Stimulated activated naive B cell treated with anti-CD40 and anti-IgM and Interleukin-4, amounts not matched to agents 10 μg/mL and 1 μg/mL and 100 μg/mL, for 72 hours (primary cell): ENCODE data around the gene TSLP.

Experiments
- ATAC-seq, 2 donors: fragments of 150-1000 bp; cut with Tn5 transposase; replicated peaks; 2 replicates each; pipeline ENCODE4 v1.10.0; 2021; ENCODE audit warnings: moderate library complexity in 1 of 2
- DNase-seq: peaks from one replicate; pipeline ENCODE4 v3.0.0; 2021
- H3K27ac Mint-ChIP-seq: one replicate; pipeline ENCODE4 v1.8.0; 2022; ENCODE audit warnings: mild to moderate bottlenecking, mixed read lengths
- H3K27me3 Mint-ChIP-seq, 2 donors: one replicate each; pipeline ENCODE4 v1.8.0; 2022; ENCODE audit warnings: mixed read lengths in 2 of 2
- H3K36me3 Mint-ChIP-seq, 2 donors: one replicate each; pipeline ENCODE4 v1.8.0; 2022; ENCODE audit warnings: mixed read lengths in 2 of 2, mild to moderate bottlenecking in 1 of 2
- H3K4me1 Mint-ChIP-seq, 2 donors: one replicate each; pipeline ENCODE4 v1.8.0; 2022; ENCODE audit warnings: mixed read lengths in 2 of 2, mild to moderate bottlenecking in 1 of 2
- H3K4me3 Mint-ChIP-seq, 2 donors: one replicate each; pipeline ENCODE4 v1.8.0; 2022; ENCODE audit warnings: mild to moderate bottlenecking in 2 of 2, mixed read lengths in 2 of 2, moderate library complexity in 1 of 2
- H3K9me3 Mint-ChIP-seq, 2 donors: one replicate each; pipeline ENCODE4 v1.8.0; 2022; ENCODE audit warnings: mixed read lengths in 2 of 2, mild to moderate bottlenecking in 1 of 2

The TSLP gene

DNA sequence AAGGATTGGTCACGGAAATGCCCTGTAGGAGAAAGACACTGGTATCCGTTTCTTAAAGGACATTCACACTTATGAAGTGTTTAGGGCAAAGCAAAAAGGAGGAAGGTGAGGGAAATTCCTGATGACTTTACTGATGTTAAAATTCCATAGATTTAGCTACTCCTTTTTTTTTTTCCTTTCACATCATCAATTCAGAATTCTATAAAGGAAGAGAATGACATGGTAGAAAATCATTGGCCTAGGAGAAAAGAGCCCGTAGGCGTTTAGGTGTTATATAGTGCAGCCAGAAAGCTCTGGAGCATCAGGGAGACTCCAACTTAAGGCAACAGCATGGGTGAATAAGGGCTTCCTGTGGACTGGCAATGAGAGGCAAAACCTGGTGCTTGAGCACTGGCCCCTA is at the start of gene TSLP:
TSS of gene TSLP (plus strand) at position 301 of the 400 bp plus-strand sequence. CDS start 178 bp downstream, outside the sequence.
- no peak within 1 kb of the TSS for H3K27ac Mint-ChIP-seq
- H3K4me1 Mint-ChIP-seq: peaks cover 12 to 27% of the 10 kb centered on the region in 2 donors
- peak within 1 kb of the TSS; percentile 78 to 80 for H3K4me3 Mint-ChIP-seq
- no peaks in the 10 kb centered on the region for H3K36me3 Mint-ChIP-seq
- H3K9me3 Mint-ChIP-seq: no peaks in the 10 kb centered on the region
- peaks cover 82 to 90% of the 10 kb centered on the region in 2 donors for H3K27me3 Mint-ChIP-seq
- DNase-seq (no peak), ATAC-seq (no peak)

DNA sequence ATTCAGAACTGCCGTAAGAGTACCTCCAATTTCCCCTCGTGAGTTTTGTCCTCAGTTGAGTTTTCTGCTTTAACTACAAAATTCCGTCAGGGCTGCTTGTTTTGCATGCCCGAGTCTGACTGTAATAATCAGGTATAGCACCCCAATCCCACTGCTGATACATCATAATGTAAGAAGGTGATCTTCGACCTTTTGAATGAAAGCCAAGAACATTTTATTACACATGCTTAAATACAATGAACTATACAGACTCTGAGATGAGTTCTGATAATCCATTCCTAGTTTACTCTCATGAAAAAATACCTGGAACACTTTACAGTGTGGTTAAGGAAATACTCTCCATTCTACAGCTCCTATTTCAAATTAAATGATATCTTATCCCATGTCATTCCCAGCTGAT is 49.2 kb upstream of the TSLP start:
- no peaks in the 10 kb centered on the region for H3K9me3 Mint-ChIP-seq
- H3K4me3 Mint-ChIP-seq: no peak overlapping the region
- H3K27ac Mint-ChIP-seq: no peak overlapping the region
- H3K27me3 Mint-ChIP-seq: no peaks in the 10 kb centered on the region
- no peak for DNase-seq
- no peaks in the 10 kb centered on the region for H3K36me3 Mint-ChIP-seq
- no peak for ATAC-seq
- H3K4me1 Mint-ChIP-seq: no peaks in the 10 kb centered on the region

DNA sequence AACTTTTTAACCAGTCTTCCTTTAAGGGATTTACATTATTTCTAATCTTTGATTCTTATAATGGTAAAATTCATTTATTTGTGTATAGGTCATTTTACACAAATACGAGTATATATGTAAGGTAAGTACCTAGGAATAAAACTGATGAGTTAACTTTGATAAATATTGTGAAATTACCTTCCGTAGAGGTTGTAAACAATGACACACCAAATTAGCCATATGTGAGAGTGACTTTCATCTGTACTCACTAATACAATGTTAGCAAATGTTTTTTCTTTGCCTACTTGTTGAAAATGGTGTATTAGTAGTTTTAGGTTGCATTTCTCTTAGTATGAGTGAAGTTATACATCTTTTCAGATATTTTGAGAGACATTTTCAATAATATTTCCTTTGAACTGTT is 42.6 kb upstream of the TSLP start:
- H3K9me3 Mint-ChIP-seq: peaks cover 0 to 2% of the 10 kb centered on the region in 2 donors
- H3K27ac Mint-ChIP-seq: no peak overlapping the region
- H3K27me3 Mint-ChIP-seq: peaks cover 0 to 6% of the 10 kb centered on the region in 2 donors
- ATAC-seq (no peak), DNase-seq (no peak)
- no peak overlapping the region for H3K4me3 Mint-ChIP-seq
- H3K4me1 Mint-ChIP-seq: no peaks in the 10 kb centered on the region
- H3K36me3 Mint-ChIP-seq: no peaks in the 10 kb centered on the region

DNA sequence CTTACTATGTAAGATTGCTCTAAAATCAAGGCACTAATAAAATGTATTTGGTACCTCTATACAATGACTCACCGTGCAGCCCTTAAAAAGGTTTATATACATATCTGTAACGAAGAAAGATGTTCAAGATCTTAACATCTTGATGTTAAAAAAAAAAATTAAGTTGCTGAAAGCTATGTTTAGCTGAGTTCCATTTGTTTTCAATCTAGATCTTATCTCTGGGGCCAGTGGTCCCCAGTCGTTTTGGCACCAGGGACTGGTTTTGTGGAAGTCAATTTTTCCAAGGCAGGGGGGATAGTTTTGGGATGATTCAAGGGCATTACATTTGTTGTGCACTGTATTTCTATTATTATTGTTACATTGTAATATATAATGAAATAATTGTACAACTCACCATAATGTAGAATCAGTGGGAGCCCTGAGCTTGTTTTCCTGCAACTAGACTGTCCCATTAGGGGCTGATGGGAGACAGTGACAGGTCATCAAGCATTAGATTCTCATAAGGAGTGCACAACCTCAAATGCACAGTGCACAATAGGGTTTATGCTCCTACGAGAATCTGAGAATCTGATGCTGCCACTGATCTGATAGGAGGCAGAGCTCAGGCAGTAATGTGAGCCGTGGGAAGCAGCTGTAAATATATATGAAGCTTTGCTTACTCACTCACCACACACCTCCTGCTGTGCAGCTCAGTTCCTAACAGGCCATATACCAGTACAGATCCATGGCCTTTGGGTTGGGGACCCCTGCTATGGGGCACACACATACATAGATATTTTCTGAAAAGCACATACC is 27.6 kb upstream of the TSLP start:
- Mint-ChIP-seq H3K9me3 (no peaks in the 10 kb centered on the region), H3K4me3 (no peak overlapping the region), H3K27me3 (no peaks in the 10 kb centered on the region), H3K36me3 (no peaks in the 10 kb centered on the region), H3K27ac (no peak overlapping the region), H3K4me1 (no peaks in the 10 kb centered on the region)
- ATAC-seq (no peak), DNase-seq (no peak)

DNA sequence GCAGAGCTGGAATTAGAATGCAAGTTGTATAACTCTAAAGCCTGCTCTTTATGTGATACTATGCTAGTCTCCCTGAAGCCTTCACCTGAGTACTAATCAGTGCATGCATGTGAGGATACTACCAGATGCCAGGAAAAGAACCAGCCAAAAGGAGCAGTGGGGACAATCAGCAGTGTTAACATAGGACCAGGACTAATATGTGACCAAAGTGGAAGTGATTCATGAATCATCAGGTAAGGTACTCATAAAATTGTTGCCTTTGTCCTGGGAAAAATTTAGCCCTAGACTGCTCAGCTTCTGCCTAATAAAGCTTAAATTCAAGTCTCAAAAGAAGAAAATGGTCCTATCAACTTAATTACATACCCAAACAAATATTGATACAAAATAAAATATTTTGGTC is 13.4 kb upstream of the TSLP start:
- no peak overlapping the region for H3K4me3 Mint-ChIP-seq
- no peaks in the 10 kb centered on the region for H3K4me1 Mint-ChIP-seq
- no peak overlapping the region for H3K27ac Mint-ChIP-seq
- H3K27me3 Mint-ChIP-seq: peaks cover 28 to 42% of the 10 kb centered on the region in 2 donors
- no peak for ATAC-seq
- DNase-seq: no peak
- peaks cover 0 to 2% of the 10 kb centered on the region in 2 donors for H3K9me3 Mint-ChIP-seq
- H3K36me3 Mint-ChIP-seq: peaks cover 0 to 2% of the 10 kb centered on the region in 2 donors

DNA sequence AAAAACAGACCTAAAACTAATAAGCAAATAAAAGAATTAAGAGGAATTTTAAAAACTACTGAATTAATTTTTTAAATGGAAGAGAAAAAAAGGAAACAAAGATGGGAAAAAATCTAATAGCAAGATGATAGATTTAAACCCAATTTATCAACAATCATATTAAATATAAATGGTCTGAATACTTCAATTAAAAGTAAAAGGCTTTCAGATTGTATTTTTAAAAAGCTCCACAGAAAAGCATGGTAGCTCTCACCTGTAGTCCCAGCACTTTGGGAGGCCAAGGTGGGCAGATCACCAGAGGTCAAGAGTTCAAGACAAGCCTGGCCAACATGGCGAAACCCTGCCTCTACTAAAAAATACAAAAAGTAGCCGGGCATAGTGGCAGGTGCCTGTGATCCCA is 11.3 kb upstream of the TSLP start:
- DNase-seq: no peak
- H3K27ac Mint-ChIP-seq: no peak overlapping the region
- H3K9me3 Mint-ChIP-seq: peaks cover 0 to 2% of the 10 kb centered on the region in 2 donors
- no peak overlapping the region for H3K4me3 Mint-ChIP-seq
- peaks cover 29 to 35% of the 10 kb centered on the region in 2 donors for H3K27me3 Mint-ChIP-seq
- no peak for ATAC-seq
- H3K4me1 Mint-ChIP-seq: no peaks in the 10 kb centered on the region
- peaks cover 0 to 2% of the 10 kb centered on the region in 2 donors for H3K36me3 Mint-ChIP-seq

DNA sequence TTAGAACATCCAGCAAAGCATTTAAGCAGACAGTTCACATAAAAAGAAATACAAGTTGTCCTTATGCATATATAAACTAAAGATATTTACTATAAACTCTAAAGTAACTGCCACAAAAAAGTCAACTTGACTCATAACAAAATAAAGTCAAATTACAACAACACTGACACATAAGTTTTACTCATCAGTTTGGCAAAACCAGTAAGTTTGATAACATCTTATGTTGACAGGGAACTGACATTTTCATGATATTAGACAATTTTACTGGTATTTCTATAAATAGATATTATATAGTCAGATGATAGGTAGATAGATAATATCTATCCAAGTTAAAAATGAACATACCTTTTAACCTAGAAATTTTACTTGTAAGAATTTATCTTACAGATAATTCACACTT is 9.9 kb upstream of the TSLP start:
- Mint-ChIP-seq H3K27ac (no peak overlapping the region), H3K36me3 (peaks cover 0 to 2% of the 10 kb centered on the region in 2 donors), H3K9me3 (peaks cover 0 to 2% of the 10 kb centered on the region in 2 donors), H3K4me3 (no peak overlapping the region), H3K4me1 (no peaks in the 10 kb centered on the region), H3K27me3 (peaks cover 37 to 44% of the 10 kb centered on the region in 2 donors)
- no peak for ATAC-seq
- no peak for DNase-seq

DNA sequence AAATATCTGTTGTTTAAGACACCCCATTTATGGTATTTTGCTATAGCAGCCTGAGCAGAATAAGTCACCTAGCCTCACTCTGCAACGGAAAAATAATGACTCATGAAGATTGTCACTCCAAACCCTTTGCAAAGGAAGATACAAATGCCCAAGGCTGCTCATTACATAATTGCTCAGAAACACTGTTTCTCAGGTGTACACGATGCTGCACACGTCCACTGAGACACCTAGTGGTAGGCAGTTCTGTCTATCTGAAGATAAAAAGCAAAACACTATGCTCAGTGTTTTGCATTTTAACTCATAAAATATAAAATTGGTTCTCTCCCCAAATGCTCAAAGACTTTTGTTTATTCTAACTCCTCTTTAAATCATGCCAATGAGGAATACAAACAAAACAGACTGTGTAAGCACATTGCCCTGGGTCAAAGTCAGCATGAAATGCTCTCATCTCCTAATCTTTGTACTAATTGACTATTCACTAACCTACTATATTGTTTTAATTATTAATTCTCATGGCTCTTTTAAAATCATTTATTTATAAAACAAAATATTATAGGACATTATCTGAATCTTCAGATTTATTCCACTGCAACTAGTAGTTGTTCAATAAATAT is 7.7 kb upstream of the TSLP start:
- H3K27ac Mint-ChIP-seq: no peak overlapping the region
- no peaks in the 10 kb centered on the region for H3K4me1 Mint-ChIP-seq
- H3K27me3 Mint-ChIP-seq: peaks cover 39 to 44% of the 10 kb centered on the region in 2 donors
- no peak for DNase-seq
- no peak for ATAC-seq
- no peak overlapping the region for H3K4me3 Mint-ChIP-seq
- peaks cover 0 to under 1% of the 10 kb centered on the region in 2 donors for H3K36me3 Mint-ChIP-seq
- peaks cover 0 to 1% of the 10 kb centered on the region in 2 donors for H3K9me3 Mint-ChIP-seq

DNA sequence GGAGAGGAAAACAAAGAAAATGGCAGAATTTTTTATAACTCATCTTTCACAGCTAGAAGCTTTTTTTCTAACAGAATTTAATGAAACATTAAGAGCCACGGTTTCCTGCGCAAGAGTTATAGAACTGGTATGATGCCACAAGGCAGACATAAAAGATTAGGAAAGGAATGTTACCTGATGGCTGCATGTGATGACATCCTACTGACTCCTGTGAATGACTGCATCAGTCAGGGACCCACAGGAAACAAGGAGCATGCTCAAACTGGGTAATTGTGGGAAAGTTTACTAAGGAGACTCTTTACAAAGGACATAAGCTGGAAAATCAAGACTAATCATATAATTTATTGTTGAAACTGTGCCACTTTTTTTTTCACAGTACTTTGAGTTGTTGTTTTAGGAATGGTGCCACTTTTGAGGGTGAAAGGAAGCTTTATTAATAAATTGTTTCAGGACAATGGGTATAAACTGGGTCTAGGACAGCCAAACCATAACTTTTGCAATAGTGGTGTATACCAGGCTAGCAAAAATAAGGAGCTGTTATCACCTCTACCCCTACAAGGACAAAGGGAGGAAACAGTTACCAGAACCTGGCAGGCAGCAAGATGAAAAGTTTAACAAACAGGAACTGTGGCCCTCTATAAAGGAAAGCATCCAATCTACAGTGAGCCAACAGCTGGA is 5.1 kb upstream of the TSLP start:
- Mint-ChIP-seq H3K9me3 (no peaks in the 10 kb centered on the region), H3K27ac (no peak overlapping the region), H3K4me1 (peaks cover 4 to 12% of the 10 kb centered on the region in 2 donors), H3K27me3 (peaks cover 63% of the 10 kb centered on the region in 2 donors), H3K4me3 (no peak overlapping the region), H3K36me3 (no peaks in the 10 kb centered on the region)
- no peak for DNase-seq
- ATAC-seq: no peak

DNA sequence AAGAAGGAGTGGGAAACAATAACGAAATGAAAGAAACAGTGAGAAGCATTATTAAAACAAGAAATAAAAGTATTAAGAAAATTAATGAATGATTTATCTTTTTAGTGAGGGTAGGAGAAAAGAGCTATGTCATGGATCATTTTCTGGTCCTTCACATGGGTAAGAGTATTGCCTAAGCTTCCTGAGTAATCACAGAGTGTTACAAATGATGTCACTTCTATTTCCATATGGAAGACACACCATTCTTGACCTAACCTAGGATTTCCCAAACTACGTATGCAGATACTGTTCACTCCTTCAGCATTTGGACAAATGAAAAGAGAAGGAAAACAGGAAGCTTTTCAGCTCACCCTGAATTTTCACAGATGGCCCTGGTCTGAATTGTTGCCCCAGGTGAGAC is 3.3 kb upstream of the TSLP start:
- no peaks in the 10 kb centered on the region for H3K9me3 Mint-ChIP-seq
- peaks cover 80 to 81% of the 10 kb centered on the region in 2 donors for H3K27me3 Mint-ChIP-seq
- H3K4me1 Mint-ChIP-seq: peaks cover 9 to 23% of the 10 kb centered on the region in 2 donors
- no peak overlapping the region for H3K4me3 Mint-ChIP-seq
- DNase-seq (no peak), ATAC-seq (no peak)
- H3K36me3 Mint-ChIP-seq: no peaks in the 10 kb centered on the region
- no peak overlapping the region for H3K27ac Mint-ChIP-seq

DNA sequence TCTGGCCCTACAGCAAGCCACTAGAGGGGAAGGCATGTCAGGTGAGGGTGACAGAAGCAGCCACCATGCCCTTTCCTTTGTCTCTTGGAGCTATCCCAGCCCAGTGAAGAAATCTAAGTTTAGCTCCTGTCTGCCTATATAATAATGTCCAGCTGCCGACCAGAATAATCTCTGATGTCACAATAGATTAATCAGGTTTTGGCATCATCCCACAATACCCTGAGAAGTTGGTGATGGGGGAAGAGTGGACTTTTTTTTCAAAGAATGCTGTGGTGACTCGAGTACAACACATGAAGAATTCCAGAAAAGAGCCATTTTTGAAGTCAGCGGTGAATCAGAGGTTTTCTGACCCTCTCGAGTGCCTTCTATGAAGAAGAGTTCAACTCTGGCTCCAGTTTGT is 1.7 kb upstream of the TSLP start:
- ATAC-seq: no peak
- H3K27me3 Mint-ChIP-seq: peaks cover 83 to 97% of the 10 kb centered on the region in 2 donors
- no peaks in the 10 kb centered on the region for H3K9me3 Mint-ChIP-seq
- H3K4me3 Mint-ChIP-seq: no peak overlapping the region
- DNase-seq: no peak
- peaks cover 12 to 27% of the 10 kb centered on the region in 2 donors for H3K4me1 Mint-ChIP-seq
- no peak overlapping the region for H3K27ac Mint-ChIP-seq
- H3K36me3 Mint-ChIP-seq: no peaks in the 10 kb centered on the region

DNA sequence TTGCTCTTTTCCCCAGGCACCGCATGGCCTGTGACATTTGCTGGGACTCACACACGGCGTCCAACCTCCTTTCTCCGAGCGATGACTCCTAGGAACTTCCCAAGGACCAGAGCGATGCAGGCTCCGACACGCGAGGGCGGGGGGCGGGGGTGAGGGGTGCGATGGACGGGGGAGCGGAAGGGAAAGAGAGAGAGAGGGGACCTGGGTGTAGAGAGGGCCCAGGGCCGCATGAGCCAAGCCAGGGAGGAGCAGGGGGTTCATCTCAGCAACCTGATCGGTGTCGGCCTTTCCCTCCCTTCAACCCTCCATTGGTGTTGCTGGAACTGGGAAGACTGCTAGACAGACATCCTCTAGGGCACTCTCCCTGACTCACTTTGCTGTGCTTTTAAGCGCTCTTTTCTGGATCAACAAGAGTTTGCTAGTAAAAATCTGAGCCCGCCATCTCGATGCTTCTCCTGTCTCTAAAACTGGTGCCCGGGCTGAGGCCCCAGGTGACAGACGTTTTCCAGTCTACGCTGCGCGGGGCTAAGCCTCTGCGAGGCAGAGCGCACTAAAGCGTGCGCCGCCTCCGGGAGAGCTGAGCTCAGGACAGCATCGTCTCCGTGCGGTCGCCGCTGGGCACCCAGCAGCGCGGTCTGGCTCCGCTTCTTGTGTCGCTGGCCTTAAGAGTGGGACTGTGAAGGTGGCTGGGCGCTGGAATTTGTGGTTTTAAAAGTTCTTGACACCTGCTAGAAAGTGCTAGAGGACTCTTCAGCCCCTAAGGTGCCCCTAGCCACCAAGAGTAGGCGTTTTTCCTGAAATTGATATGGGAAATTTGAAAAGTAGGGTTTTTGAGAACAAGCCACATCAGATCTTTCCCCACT is 1.0 kb upstream of the TSLP start:
- Mint-ChIP-seq H3K27me3 (peaks cover 88 to 97% of the 10 kb centered on the region in 2 donors), H3K4me3 (peak overlapping the region; percentile 31 to 36), H3K9me3 (no peaks in the 10 kb centered on the region), H3K36me3 (no peaks in the 10 kb centered on the region), H3K27ac (no peak overlapping the region), H3K4me1 (peaks cover 12 to 27% of the 10 kb centered on the region in 2 donors)
- ATAC-seq (peak; percentile 66), DNase-seq (no peak)

DNA sequence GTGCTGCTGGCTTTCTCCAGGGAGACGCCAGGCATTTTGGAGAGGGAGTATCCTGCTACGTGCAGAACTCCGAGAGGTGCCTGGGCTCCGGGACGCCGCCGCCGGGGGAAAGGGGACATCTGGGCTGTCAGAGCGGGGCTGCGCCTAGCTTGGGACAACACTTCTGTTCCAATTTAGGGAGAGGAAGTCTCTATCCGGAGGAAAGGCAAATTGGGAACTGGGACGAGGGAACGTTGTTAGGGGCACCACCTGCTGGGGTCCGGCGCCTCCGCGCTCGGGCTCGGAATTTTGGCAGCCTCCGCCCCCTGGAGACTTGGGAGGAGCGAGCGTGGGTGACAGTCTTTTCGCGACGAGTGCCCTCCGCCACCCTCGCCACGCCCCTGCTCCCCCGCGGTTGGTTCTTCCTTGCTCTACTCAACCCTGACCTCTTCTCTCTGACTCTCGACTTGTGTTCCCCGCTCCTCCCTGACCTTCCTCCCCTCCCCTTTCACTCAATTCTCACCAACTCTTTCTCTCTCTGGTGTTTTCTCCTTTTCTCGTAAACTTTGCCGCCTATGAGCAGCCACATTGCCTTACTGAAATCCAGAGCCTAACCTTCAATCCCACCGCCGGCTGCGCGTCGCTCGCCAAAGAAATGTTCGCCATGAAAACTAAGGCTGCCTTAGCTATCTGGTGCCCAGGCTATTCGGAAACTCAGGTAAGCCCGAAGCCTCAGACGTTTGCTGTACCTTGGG is 1.6 kb downstream of the TSLP start:
- H3K4me3 Mint-ChIP-seq: peak overlapping the region; percentile 78 to 80
- peak; percentile 12 for DNase-seq

More for the DNA sequence above, 1.6 kb downstream of the TSLP start:
- Mint-ChIP-seq H3K27ac (no peak overlapping the region), H3K9me3 (no peaks in the 10 kb centered on the region), H3K4me1 (peaks cover 12 to 27% of the 10 kb centered on the region in 2 donors), H3K27me3 (peaks cover 73 to 86% of the 10 kb centered on the region in 2 donors), H3K36me3 (no peaks in the 10 kb centered on the region)
- peak; percentile 52 to 74 for ATAC-seq
